Fibroblast of pulmonary artery (primary cell): ENCODE measurements around the gene MOV10L1.

Experiments used
- DNase-seq: peaks from one replicate; pipeline ENCODE4 v3.0.0-alpha.2; 2010; ENCODE audit warnings: low read depth
- H3K4me3 ChIP-seq: replicated peaks from 2 replicates; pipeline ENCODE4 v1.5.1; 2011; ENCODE audit warnings: low read depth, mild to moderate bottlenecking, control low read depth, low read length, moderate library complexity
- TF ChIP-seq, protein P1 (sequence below): IDR thresholded peaks from 2 replicates; pipeline ENCODE4 v1.5.1; 2011; ENCODE audit warnings: mild to moderate bottlenecking, control low read depth, low read length, inconsistent platforms; ENCODE audit errors: missing control alignments

Gene MOV10L1

DNA sequence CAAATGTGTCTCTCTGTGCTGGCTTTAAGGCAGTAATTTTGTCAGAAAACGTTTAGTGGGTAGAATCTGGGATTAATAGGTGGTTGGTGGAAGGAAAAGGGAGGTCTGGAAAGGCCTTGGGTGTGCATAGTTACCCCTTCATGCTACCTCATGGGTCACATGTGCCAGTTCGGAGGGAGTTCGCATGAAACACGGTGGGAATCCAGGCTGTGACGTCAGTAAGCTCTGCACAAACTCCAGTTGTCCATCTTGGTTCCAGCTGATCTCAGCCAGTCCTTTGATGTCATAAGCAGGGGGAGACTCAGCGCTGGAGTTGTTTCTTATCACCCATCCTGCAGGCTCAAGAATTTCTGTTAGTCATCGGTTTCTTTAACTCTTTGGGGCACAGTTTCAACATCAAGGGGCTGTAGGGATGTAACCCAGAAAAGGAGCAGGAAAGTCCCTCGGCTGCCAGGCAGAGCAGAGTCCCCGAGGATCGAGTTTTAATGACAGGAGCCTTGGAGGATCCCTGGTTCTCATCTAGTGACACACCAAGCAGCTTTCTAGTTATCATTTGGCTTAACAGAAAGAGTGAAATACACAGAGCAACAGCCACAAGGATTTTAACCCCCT lies 28.9 kb downstream of the MOV10L1 start:
- TF ChIP-seq, protein P1, sequence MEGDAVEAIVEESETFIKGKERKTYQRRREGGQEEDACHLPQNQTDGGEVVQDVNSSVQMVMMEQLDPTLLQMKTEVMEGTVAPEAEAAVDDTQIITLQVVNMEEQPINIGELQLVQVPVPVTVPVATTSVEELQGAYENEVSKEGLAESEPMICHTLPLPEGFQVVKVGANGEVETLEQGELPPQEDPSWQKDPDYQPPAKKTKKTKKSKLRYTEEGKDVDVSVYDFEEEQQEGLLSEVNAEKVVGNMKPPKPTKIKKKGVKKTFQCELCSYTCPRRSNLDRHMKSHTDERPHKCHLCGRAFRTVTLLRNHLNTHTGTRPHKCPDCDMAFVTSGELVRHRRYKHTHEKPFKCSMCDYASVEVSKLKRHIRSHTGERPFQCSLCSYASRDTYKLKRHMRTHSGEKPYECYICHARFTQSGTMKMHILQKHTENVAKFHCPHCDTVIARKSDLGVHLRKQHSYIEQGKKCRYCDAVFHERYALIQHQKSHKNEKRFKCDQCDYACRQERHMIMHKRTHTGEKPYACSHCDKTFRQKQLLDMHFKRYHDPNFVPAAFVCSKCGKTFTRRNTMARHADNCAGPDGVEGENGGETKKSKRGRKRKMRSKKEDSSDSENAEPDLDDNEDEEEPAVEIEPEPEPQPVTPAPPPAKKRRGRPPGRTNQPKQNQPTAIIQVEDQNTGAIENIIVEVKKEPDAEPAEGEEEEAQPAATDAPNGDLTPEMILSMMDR = no peak
- DNase-seq = peak; percentile 100
- H3K4me3 ChIP-seq = peak overlapping the region; percentile 5

DNA sequence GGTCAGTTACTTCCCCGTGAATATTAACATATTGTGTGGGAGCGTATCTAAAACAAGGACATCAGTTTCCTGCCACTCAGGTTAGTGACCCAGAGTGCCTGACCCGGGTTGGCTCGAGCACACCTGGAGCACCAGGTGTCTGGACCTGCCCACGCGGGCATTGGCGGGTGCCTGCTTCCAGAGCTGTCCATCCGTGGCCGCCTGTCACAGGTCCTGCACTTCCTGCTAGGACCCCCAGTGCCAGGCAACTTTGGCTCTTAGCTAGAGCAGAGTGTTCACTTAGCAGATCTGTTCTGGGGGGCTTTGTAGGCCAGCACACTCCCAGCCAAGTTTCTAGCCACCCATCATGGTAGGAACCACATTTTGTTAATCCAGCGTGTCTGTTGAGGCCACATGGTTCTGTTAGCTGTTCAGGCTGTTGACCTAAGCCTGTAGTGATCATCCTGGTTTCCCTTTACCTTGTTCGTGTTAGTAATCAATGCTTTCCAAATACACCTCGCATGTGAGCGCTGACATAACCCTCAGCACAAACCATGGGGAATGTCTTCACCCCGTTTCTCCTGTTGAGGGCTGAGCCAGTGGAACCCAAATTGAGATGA lies 29.5 kb downstream of the MOV10L1 start:
- no peak overlapping the region for H3K4me3 ChIP-seq
- DNase-seq = no peak
- TF ChIP-seq, protein P1 = no peak

DNA sequence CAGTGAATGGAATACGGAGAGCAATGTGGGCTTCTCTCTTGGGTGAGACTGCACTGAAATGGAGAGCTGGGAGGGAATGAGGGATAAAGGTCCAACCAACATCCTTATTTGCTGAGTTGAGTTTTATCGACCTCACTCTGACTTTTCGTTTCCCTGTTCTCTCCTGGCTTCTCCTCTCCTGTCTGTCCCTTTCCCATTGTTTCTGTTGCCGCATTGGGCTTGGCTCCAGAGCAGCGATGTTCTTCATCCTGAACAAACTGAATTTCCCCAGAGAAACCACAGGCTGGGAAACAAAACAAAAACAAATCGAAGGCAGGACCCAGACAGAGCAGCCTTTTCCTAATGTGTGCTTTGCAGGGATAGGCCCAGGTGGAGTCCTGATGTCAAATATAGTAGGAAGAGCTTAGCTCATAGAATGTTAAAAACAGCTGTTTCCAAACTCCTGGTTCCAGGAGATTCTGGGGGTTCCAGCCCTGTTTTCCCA lies 30.0 kb downstream of the MOV10L1 start:
- TF ChIP-seq, protein P1 = no peak
- H3K4me3 ChIP-seq = no peak overlapping the region
- peak; percentile 93 for DNase-seq

DNA sequence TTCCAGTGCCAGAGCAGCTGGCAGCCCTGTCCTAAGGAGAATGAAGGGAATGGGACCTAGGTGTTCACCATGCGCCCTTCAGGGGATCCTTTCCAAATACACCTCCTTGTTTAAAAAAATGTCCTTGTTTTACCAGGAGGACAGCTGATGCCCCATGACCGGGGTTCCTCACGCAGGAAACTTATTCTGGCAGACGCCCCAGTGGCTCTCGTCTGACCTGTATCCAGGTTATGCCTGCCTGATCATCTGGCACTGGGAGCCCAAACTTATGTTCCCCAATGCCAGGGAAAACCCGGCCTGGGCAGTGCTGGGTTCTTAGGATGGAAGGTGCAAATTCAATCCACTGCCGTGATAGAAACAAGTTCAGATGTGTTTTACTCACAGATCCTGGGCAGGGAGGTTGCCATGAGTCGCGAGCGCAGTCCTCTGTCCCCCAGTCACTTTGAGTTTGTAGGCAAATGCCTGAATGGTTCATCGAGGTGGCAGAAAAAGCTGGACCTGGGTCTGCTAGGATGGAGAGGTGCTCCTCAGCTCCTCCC lies 31.5 kb downstream of the MOV10L1 start:
- TF ChIP-seq, protein P1 = no peak
- no peak for DNase-seq
- no peak overlapping the region for H3K4me3 ChIP-seq

DNA sequence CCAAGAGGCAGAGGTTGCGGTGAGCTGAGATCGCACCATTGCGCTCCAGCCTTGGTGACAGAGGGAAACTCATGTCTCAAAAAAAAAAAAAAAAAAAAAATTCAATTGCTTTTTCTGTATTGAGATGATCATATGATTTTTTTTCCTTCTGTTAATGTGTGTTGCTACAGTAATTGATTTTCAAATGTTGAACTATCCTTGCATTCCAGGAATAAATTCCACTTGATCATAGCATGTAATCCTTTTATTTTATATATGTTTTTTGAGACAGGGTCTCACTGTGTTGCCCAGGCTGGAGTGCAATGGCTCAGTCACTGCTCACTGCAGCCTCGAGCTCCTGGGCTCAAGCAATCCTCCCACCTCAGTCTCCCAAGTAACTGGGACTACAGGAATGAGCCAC lies 33.3 kb downstream of the MOV10L1 start:
- TF ChIP-seq, protein P1 = no peak
- H3K4me3 ChIP-seq = no peak overlapping the region
- no peak for DNase-seq

DNA sequence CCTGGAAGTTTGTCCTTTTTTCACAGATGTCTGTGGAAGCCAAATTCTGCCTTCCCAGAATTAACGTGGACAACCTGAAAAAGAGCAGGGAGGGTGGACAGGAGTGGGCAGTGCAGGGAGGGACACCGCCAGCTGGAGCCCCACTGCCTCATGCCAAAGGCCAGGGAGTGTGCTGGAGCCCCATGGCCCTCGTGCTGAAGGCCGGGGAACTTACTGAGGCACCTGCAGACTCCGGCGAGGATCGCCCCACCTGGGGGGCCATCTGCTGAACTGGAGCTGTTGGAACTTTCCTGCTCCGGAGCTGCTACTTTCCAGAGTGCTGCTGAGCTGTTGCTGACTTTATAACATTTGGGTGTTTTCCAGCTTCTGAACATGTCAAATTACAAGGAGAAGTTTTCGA lies 35.2 kb downstream of the MOV10L1 start:
- no peak for DNase-seq
- TF ChIP-seq, protein P1 = no peak
- no peak overlapping the region for H3K4me3 ChIP-seq
